ENCODE results near the gene MASTL.

DNA sequence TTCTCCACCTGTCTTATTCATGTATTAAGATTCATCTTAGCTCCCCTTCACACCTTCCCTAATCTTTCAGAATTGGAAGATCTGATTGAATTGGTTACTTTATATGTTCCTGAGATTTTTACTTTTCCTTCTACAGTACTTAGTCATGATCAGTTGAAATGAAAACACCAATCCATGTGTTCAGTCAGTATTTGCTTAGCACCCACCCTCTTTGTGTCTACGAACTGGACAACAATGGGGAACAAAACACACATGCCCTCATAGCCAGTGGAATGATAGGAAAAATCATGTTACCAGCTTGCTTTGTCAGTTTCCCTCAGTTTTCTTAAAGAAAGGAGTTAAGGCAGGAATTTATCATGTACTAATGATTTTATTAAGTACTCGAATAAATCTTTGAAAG is 2.0 kb downstream of the MASTL start:
- TF ChIP-seq CTCF (IDR thresholded peaks at IDR 0.05; ENCODE audit: borderline replicate concordance, extremely low read depth, low read length, poor library complexity, severe bottlenecking) (no peak), EZH2 (IDR thresholded peaks at IDR 0.05; ENCODE audit: borderline replicate concordance, low read depth, low read length, severe bottlenecking) (no peak)
